SU-DHL-6 (cell line): ENCODE results near the gene ST3GAL4.

ENCODE experiments used
- CTCF ChIP-seq: fragments of 200-600 bp; sonication (generic); IDR thresholded peaks from one replicate; pipeline ENCODE4 v1.5.1; 2017; ENCODE audit warnings: antibody characterized with exemption, mild to moderate bottlenecking, low read length, moderate library complexity; ENCODE audit not compliant: insufficient read depth, poor library complexity, severe bottlenecking
- EZH2phosphoT487 ChIP-seq: fragments of 200-600 bp; sonication (generic), shearing (Covaris generic); conservative IDR thresholded peaks from 2 replicates; pipeline ENCODE4 v1.6.1; 2018; ENCODE audit warnings: mild to moderate bottlenecking, antibody characterized with exemption, low read length, moderate library complexity, mixed read lengths

- TF ChIP-seq CTCF (no peak), EZH2phosphoT487 (no peak)
Measured at GRCh38 chr11:126432525-126432924, 77.0 kb downstream of the ST3GAL4 start.
